HL-60 (cell line): ENCODE results near the gene DUSP19.

Experiments used
- DNase-seq, 2 experiments: peaks; one replicate each; pipeline ENCODE4 v3.0.0-alpha.2; 2010 to 2020; ENCODE audit warnings: low read depth in 1 of 2, low spot score in 1 of 2
- H3K27ac ChIP-seq: fragments of 250-450 bp; sonication (Bioruptor Pico); replicated peaks from 2 replicates; pipeline ENCODE4 v1.5.1; 2020; ENCODE audit warnings: mild to moderate bottlenecking, moderate library complexity
- H3K27me3 ChIP-seq: fragments of 250-450 bp; sonication (Bioruptor Pico); 2 replicates; pipeline ENCODE4 v1.5.1; 2021; ENCODE audit warnings: mild to moderate bottlenecking, moderate library complexity; ENCODE audit not compliant: insufficient read depth, poor library complexity, severe bottlenecking
- H3K4me3 ChIP-seq: replicated peaks from 2 replicates; pipeline ENCODE4 v1.5.1; 2011; ENCODE audit warnings: mild to moderate bottlenecking, control low read depth, low read length; ENCODE audit not compliant: insufficient read depth
- GABPA ChIP-seq: IDR thresholded peaks from 2 replicates; pipeline ENCODE4 v1.6.1; 2012; ENCODE audit warnings: low read depth
- POLR2AphosphoS5 ChIP-seq: IDR thresholded peaks from 2 replicates; pipeline ENCODE4 v1.6.1; 2012; ENCODE audit warnings: low read depth
- REST ChIP-seq: IDR thresholded peaks from 2 replicates; pipeline ENCODE4 v1.6.1; 2012; ENCODE audit warnings: low read depth; ENCODE audit not compliant: insufficient replicate concordance
- SPI1 ChIP-seq: IDR thresholded peaks from 2 replicates; pipeline ENCODE4 v1.6.1; 2012; ENCODE audit warnings: low read depth, mild to moderate bottlenecking, borderline replicate concordance
- TF ChIP-seq, protein P1 (sequence below): IDR thresholded peaks from one replicate; pipeline ENCODE4 v1.5.1; 2011; ENCODE audit warnings: low read length, control low read depth, inconsistent platforms; ENCODE audit not compliant: insufficient read depth

DUSP19 gene

DNA sequence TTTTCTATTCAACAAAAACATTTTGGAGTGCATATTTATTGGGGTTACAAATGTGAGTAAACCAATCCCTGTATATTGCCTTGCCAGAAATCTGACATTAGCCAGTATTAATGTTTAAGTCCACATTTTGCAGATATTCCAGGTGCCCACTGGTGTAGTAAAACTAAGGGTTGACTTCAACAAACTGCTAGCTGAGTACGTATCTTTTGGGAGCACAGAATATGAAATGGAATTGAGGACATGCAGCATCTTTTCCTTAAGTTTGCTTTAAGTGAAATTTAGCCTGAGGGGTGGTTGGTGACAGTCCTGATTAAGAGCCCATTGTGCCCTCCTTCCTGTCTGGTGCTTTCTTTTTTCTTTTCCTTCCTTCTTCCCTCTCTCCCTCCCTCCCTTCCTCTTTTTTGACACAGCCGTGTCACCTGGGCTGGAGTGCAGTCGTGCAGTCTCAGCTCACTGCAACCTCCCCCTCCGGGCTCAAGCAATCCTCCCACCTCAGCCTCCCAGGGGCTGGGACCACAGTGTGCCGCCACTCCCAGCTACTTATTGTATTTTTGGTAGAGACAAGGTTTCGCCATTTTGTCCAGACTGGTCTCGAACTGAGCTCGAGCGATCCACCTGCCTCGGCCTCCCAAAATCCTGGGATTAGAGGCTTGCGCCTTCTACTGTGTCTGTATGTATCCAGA is 47.3 kb downstream of the DUSP19 start:
- TF ChIP-seq SPI1 (peak; percentile 49; the same call in 1 of the 2 replicates), GABPA (no peak)
- Histone ChIP-seq H3K4me3 (peak overlapping the region; percentile 87), H3K27me3 (no peaks in the 10 kb centered on the region), H3K27ac (no peak overlapping the region)
- DNase-seq = no peak

DNA sequence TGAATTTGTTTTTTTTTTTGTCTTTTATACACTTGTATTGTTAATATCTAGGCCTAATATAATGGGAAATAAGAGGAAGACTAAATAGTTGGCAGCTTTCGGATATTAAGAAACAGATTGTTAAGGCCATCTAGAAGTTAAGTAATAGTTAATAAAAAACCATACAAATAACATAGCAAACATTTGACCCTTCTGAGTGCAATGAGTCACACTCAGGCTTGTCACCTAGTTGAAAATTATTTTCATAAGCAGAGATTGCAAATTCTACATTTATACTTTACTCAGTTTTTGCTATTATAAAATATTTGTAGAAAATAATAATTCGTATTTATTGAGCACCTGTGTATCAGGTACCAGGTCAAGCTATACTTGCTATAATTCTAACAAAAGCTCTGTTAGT is 48.1 kb downstream of the DUSP19 start:
- TF ChIP-seq GABPA (no peak), REST (no peak), SPI1 (no peak), POLR2AphosphoS5 (no peak)
- TF ChIP-seq, protein P1, sequence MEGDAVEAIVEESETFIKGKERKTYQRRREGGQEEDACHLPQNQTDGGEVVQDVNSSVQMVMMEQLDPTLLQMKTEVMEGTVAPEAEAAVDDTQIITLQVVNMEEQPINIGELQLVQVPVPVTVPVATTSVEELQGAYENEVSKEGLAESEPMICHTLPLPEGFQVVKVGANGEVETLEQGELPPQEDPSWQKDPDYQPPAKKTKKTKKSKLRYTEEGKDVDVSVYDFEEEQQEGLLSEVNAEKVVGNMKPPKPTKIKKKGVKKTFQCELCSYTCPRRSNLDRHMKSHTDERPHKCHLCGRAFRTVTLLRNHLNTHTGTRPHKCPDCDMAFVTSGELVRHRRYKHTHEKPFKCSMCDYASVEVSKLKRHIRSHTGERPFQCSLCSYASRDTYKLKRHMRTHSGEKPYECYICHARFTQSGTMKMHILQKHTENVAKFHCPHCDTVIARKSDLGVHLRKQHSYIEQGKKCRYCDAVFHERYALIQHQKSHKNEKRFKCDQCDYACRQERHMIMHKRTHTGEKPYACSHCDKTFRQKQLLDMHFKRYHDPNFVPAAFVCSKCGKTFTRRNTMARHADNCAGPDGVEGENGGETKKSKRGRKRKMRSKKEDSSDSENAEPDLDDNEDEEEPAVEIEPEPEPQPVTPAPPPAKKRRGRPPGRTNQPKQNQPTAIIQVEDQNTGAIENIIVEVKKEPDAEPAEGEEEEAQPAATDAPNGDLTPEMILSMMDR = no peak
- DNase-seq = no peak
- Histone ChIP-seq H3K27ac (no peak overlapping the region), H3K27me3 (no peaks in the 10 kb centered on the region), H3K4me3 (no peak overlapping the region)

- Histone ChIP-seq H3K27me3 (no peaks in the 10 kb centered on the region), H3K4me3 (no peak overlapping the region), H3K27ac (no peak overlapping the region)
- TF ChIP-seq GABPA = no peak
- no peak for TF ChIP-seq REST
- no peak for TF ChIP-seq POLR2AphosphoS5
- TF ChIP-seq, protein P1 = no peak
- TF ChIP-seq SPI1 = no peak
- no peak for DNase-seq
Observed at GRCh38 chr2:183134016-183134415, 55.5 kb downstream of the DUSP19 start.

DNA sequence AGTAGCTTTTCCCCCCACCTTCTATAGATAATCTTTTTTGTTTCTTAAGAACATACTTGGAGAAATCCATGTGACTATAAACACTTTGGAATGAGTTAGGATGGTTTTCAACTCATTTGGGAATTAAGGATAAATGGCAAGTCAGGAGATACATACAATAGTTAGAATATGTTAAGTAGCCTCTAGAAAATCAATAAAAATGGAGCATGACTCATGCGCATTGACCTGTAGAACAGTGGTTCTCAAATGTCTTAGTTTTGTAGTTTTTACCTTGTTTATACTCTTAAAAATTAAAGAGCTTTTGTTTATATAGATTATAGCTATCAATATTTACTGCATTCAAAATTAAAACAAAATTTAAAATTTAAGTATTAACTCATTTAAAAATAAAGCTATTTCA is 70.4 kb downstream of the DUSP19 start:
- no peaks in the 10 kb centered on the region for H3K27me3 ChIP-seq
- TF ChIP-seq SPI1 (no peak), REST (no peak), POLR2AphosphoS5 (no peak), GABPA (no peak)
- TF ChIP-seq, protein P1 = no peak
- no peak overlapping the region for H3K27ac ChIP-seq
- DNase-seq = no peak
- H3K4me3 ChIP-seq = no peak overlapping the region
